ENCODE results near the gene GTSE1. TPM values are rescaled to one million over a fixed set of nuclear protein-coding genes. Genes with fewer than 3 reads are reported as not detected.

Gene GTSE1
- total and polyA plus RNA-seq, 2 of the 13 experiments (the other 11 are each of a cell fraction or from before 2014, with no cell fraction given): 10.7 to 13.5 TPM

DNA sequence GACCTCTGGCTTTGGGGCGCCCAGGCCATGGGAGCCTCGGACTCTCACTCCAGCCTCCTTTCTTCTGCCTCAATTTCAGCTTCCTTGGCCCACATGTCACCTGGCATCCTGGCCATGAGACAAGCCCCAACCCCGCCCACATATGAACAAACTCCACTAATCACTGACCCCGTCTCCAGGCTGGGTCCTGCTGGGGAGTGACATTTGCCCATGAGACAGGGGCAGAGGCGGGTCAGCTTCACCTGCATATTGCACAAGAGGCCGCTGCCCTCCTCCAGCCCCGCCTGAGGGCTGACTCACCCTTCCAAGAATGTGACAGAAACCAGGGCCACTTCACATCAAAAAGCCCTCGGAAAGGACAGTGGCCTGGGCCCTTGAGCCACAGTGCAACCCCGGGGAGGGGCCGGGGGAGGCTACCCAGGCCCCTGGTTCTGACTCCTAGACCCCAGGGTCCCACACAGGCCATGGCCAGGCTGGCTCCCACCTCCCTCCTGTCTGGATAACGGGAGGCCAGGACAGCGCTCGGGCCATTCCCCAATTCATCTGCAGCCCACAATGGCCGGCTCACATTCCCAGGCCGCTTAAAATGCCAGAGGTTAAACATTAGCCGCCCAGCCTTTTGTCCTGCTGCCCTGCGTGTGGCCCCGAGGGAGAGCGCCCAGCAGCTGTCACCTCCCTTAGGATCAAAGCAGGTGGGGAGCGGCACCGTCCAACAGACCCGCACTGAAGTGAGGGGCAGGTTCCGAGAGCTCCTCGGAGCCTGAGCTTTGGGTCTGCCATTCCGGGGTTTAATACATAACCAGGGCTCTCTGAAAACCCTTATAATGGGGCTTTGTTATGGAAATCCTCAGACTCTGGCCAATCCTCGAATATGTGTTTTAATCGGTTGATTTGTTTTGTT lies 81.1 kb downstream of the GTSE1 start (continued):
- TF ChIP-seq ZNF605 (CRISPR knock-in tag; IDR thresholded peaks at IDR 0.05) (no peak), NONO (IDR thresholded peaks at IDR 0.05) (no peak), NONO (CRISPR knock-in tag; conservative IDR thresholded peaks at IDR 0.05) (peak; percentile 63), ZNF354B (CRISPR knock-in tag; IDR thresholded peaks at IDR 0.05) (0 out of 2 replicates have a peak, but pooled peaks have one; percentile 21), DZIP1 (CRISPR knock-in tag; IDR thresholded peaks at IDR 0.05) (no peak), CHD2 (IDR thresholded peaks at IDR 0.05; ENCODE audit: low read depth, low read length) (no peak), KLF11 (CRISPR knock-in tag; IDR thresholded peaks at IDR 0.05) (peak; percentile 86; the same call in 1 of the 2 replicates), TARDBP (CRISPR knock-in tag; IDR thresholded peaks at IDR 0.05) (peak; percentile 90), ZNF451 (CRISPR knock-in tag; IDR thresholded peaks at IDR 0.05) (no peak), CREM (IDR thresholded peaks at IDR 0.05) (peak; percentile 80), CREM (CRISPR knock-in tag; IDR thresholded peaks at IDR 0.05) (no peak), HDAC1 (CRISPR knock-in tag; IDR thresholded peaks at IDR 0.05) (peak; percentile 91), ZFP37 (CRISPR knock-in tag; IDR thresholded peaks at IDR 0.05; ENCODE audit: borderline replicate concordance) (no peak; the same call in 1 of the 2 replicates), ZNF12 (CRISPR knock-in tag; IDR thresholded peaks at IDR 0.05) (peak; percentile 29; the same call in 1 of the 2 replicates), FOXC1 (CRISPR knock-in tag; IDR thresholded peaks at IDR 0.05; ENCODE audit: borderline replicate concordance) (no peak), PITX1 (CRISPR knock-in tag; IDR thresholded peaks at IDR 0.05) (peak; percentile 59), ZFYVE20 (CRISPR knock-in tag; IDR thresholded peaks at IDR 0.05; ENCODE audit: borderline replicate concordance, low read depth) (no peak), ATM (IDR thresholded peaks at IDR 0.05; ENCODE audit: borderline replicate concordance) (no peak), ZNF432 (CRISPR knock-in tag; IDR thresholded peaks at IDR 0.05; ENCODE audit: borderline replicate concordance) (no peak)
- TF ChIP-seq, protein P1, sequence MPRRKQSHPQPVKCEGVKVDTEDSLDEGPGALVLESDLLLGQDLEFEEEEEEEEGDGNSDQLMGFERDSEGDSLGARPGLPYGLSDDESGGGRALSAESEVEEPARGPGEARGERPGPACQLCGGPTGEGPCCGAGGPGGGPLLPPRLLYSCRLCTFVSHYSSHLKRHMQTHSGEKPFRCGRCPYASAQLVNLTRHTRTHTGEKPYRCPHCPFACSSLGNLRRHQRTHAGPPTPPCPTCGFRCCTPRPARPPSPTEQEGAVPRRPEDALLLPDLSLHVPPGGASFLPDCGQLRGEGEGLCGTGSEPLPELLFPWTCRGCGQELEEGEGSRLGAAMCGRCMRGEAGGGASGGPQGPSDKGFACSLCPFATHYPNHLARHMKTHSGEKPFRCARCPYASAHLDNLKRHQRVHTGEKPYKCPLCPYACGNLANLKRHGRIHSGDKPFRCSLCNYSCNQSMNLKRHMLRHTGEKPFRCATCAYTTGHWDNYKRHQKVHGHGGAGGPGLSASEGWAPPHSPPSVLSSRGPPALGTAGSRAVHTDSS (CRISPR knock-in tag; conservative IDR thresholded peaks at IDR 0.05): no peak
- TF ChIP-seq, protein P2, sequence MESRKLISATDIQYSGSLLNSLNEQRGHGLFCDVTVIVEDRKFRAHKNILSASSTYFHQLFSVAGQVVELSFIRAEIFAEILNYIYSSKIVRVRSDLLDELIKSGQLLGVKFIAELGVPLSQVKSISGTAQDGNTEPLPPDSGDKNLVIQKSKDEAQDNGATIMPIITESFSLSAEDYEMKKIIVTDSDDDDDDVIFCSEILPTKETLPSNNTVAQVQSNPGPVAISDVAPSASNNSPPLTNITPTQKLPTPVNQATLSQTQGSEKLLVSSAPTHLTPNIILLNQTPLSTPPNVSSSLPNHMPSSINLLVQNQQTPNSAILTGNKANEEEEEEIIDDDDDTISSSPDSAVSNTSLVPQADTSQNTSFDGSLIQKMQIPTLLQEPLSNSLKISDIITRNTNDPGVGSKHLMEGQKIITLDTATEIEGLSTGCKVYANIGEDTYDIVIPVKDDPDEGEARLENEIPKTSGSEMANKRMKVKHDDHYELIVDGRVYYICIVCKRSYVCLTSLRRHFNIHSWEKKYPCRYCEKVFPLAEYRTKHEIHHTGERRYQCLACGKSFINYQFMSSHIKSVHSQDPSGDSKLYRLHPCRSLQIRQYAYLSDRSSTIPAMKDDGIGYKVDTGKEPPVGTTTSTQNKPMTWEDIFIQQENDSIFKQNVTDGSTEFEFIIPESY (CRISPR knock-in tag; IDR thresholded peaks at IDR 0.05): peak; percentile 54; the same call in 1 of the 2 replicates
- TF ChIP-seq, protein P3, sequence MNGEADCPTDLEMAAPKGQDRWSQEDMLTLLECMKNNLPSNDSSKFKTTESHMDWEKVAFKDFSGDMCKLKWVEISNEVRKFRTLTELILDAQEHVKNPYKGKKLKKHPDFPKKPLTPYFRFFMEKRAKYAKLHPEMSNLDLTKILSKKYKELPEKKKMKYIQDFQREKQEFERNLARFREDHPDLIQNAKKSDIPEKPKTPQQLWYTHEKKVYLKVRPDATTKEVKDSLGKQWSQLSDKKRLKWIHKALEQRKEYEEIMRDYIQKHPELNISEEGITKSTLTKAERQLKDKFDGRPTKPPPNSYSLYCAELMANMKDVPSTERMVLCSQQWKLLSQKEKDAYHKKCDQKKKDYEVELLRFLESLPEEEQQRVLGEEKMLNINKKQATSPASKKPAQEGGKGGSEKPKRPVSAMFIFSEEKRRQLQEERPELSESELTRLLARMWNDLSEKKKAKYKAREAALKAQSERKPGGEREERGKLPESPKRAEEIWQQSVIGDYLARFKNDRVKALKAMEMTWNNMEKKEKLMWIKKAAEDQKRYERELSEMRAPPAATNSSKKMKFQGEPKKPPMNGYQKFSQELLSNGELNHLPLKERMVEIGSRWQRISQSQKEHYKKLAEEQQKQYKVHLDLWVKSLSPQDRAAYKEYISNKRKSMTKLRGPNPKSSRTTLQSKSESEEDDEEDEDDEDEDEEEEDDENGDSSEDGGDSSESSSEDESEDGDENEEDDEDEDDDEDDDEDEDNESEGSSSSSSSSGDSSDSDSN (CRISPR knock-in tag; IDR thresholded peaks at IDR 0.05): peak; percentile 74

Measured in HepG2 (cell line).